ENCODE data around the gene SLC6A16.

DNA sequence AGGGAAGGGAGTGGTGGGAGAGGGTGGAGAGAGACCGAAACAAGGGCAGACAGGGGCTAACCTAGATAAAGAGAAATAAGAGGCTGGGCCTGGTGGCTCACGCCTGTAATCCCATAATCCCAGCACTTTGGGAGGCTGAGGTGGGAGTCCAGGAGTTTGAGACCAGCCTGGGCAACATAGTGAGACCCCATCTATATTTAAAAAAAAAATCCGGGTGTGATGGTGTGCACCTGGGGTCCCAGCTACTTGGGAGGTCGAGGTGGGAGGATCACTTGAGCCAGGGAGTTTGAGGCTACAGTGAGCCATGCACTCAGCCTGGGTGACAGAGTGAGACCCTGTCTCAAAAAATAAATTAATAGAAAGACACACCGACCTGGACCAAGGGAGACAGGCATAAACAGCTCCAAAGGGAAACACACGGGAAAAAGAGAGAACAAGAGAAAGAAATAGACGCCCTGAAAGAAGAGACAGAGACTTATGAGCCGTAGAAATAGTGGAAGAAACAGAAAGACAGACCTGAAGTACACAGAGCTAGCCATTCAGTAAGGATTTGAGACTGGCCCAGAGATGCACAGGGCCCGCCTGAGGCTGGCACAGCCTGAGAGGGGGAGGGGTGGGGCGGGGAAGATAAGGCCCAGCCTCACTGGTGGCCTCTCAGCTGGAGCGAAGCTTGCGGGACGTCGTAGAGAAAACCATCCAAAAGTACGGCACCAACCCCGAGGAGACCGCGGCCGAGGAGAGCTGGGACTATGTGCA is 12.5 kb upstream of the SLC6A16 start:
- no peak for TF ChIP-seq POLR2A (IDR thresholded peaks at IDR 0.05)
- TF ChIP-seq, protein P1, sequence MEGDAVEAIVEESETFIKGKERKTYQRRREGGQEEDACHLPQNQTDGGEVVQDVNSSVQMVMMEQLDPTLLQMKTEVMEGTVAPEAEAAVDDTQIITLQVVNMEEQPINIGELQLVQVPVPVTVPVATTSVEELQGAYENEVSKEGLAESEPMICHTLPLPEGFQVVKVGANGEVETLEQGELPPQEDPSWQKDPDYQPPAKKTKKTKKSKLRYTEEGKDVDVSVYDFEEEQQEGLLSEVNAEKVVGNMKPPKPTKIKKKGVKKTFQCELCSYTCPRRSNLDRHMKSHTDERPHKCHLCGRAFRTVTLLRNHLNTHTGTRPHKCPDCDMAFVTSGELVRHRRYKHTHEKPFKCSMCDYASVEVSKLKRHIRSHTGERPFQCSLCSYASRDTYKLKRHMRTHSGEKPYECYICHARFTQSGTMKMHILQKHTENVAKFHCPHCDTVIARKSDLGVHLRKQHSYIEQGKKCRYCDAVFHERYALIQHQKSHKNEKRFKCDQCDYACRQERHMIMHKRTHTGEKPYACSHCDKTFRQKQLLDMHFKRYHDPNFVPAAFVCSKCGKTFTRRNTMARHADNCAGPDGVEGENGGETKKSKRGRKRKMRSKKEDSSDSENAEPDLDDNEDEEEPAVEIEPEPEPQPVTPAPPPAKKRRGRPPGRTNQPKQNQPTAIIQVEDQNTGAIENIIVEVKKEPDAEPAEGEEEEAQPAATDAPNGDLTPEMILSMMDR (IDR thresholded peaks at IDR 0.05): no peak
